ENCODE results near the gene FCRL5.

Gene FCRL5

DNA sequence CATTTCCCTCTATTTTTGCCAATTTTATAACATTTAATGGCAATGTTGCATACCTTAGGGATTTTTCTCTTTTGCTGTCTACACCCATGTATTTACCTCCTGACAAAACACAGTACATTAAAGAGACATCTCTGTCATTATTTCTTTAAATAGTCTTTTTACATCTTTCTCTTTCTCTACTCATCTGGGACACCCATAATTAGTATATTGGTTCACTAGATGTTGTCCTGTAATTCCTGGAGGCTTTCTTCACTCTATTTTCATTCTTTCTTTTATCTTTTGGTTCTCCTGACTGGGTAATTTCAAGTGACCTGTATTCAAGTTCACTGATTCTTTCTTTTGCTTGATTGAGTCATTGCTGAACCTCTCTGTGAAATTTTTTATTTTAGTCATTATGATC lies 74.3 kb downstream of the FCRL5 start:
- no peak overlapping the region for H3K27ac ChIP-seq (replicated peaks)

DNA sequence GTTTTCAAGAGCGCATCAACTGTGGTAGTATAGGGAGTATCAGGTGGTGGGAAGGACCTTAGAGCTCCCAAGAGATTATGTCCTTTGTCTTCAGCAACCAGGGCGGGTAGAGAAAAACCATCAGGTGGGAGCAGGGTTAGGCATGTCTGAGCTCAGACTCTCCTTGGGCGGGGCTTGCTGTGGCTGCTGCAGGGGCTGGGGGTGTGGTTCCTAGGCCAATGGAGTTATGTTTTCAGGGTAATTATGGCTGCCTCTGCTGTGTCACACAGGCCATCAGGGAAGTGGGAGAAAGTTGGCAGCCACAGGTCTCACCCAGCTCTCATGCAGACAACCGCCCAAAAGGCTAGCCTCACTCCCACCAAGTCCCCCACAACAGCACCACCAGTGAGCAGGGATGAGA lies 74.9 kb downstream of the FCRL5 start:
- no peaks in the 10 kb centered on the region for H3K27me3 ChIP-seq (ENCODE audit: insufficient read depth, poor library complexity, severe bottlenecking)
- no peak for DNase-seq (ENCODE audit: low read depth in 1 of 2, low spot score in 1 of 2)
- TF ChIP-seq, protein P1, sequence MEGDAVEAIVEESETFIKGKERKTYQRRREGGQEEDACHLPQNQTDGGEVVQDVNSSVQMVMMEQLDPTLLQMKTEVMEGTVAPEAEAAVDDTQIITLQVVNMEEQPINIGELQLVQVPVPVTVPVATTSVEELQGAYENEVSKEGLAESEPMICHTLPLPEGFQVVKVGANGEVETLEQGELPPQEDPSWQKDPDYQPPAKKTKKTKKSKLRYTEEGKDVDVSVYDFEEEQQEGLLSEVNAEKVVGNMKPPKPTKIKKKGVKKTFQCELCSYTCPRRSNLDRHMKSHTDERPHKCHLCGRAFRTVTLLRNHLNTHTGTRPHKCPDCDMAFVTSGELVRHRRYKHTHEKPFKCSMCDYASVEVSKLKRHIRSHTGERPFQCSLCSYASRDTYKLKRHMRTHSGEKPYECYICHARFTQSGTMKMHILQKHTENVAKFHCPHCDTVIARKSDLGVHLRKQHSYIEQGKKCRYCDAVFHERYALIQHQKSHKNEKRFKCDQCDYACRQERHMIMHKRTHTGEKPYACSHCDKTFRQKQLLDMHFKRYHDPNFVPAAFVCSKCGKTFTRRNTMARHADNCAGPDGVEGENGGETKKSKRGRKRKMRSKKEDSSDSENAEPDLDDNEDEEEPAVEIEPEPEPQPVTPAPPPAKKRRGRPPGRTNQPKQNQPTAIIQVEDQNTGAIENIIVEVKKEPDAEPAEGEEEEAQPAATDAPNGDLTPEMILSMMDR (IDR thresholded peaks at IDR 0.05; ENCODE audit: insufficient read depth, low read length) = no peak
- TF ChIP-seq SPI1 (IDR thresholded peaks at IDR 0.05; ENCODE audit: borderline replicate concordance, low read depth) = no peak
- TF ChIP-seq POLR2AphosphoS5 (IDR thresholded peaks at IDR 0.05; ENCODE audit: low read depth) = no peak
- no peak for TF ChIP-seq GABPA (IDR thresholded peaks at IDR 0.05; ENCODE audit: low read depth)
- TF ChIP-seq, protein P2, sequence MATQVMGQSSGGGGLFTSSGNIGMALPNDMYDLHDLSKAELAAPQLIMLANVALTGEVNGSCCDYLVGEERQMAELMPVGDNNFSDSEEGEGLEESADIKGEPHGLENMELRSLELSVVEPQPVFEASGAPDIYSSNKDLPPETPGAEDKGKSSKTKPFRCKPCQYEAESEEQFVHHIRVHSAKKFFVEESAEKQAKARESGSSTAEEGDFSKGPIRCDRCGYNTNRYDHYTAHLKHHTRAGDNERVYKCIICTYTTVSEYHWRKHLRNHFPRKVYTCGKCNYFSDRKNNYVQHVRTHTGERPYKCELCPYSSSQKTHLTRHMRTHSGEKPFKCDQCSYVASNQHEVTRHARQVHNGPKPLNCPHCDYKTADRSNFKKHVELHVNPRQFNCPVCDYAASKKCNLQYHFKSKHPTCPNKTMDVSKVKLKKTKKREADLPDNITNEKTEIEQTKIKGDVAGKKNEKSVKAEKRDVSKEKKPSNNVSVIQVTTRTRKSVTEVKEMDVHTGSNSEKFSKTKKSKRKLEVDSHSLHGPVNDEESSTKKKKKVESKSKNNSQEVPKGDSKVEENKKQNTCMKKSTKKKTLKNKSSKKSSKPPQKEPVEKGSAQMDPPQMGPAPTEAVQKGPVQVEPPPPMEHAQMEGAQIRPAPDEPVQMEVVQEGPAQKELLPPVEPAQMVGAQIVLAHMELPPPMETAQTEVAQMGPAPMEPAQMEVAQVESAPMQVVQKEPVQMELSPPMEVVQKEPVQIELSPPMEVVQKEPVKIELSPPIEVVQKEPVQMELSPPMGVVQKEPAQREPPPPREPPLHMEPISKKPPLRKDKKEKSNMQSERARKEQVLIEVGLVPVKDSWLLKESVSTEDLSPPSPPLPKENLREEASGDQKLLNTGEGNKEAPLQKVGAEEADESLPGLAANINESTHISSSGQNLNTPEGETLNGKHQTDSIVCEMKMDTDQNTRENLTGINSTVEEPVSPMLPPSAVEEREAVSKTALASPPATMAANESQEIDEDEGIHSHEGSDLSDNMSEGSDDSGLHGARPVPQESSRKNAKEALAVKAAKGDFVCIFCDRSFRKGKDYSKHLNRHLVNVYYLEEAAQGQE (IDR thresholded peaks at IDR 0.05; ENCODE audit: insufficient replicate concordance, low read depth) = no peak
- H3K27ac ChIP-seq (replicated peaks) = no peak overlapping the region
- no peak overlapping the region for H3K4me3 ChIP-seq (replicated peaks; ENCODE audit: insufficient read depth, low read length)

More for the DNA sequence above, 74.3 kb downstream of the FCRL5 start:
- TF ChIP-seq SPI1 (IDR thresholded peaks at IDR 0.05; ENCODE audit: borderline replicate concordance, low read depth) (no peak), POLR2AphosphoS5 (IDR thresholded peaks at IDR 0.05; ENCODE audit: low read depth) (no peak)
- no peaks in the 10 kb centered on the region for H3K27me3 ChIP-seq (ENCODE audit: insufficient read depth, poor library complexity, severe bottlenecking)
- H3K4me3 ChIP-seq (replicated peaks; ENCODE audit: insufficient read depth, low read length) = no peak overlapping the region
- no peak for DNase-seq (ENCODE audit: low read depth in 1 of 2, low spot score in 1 of 2)

DNA sequence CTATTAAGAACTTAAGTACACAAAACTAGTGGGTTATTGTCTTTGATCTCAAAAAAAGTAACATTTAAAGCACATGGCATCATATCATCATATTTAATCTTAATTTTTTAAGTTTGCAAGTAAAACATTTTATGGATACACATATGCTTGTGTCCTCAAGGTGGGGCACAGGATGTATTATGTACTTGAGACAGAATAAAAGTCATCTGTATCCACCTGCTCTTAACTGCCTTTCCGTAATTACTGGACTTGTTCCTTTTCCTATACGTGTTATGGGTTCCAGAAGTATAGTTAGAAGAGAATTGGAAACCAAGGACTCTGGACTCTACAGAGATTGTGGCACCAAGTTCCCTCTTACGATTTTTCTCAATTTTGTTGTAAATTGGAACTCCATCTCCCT lies 79.4 kb downstream of the FCRL5 start:
- Histone ChIP-seq H3K27ac (replicated peaks) (no peak overlapping the region), H3K27me3 (ENCODE audit: insufficient read depth, poor library complexity, severe bottlenecking) (no peaks in the 10 kb centered on the region), H3K4me3 (replicated peaks; ENCODE audit: insufficient read depth, low read length) (no peak overlapping the region)
- TF ChIP-seq, protein P2 (IDR thresholded peaks at IDR 0.05; ENCODE audit: insufficient replicate concordance, low read depth) = no peak
- no peak for TF ChIP-seq GABPA (IDR thresholded peaks at IDR 0.05; ENCODE audit: low read depth)
- TF ChIP-seq POLR2AphosphoS5 (IDR thresholded peaks at IDR 0.05; ENCODE audit: low read depth) = no peak
- TF ChIP-seq, protein P1 (IDR thresholded peaks at IDR 0.05; ENCODE audit: insufficient read depth, low read length) = no peak
- no peak for TF ChIP-seq SPI1 (IDR thresholded peaks at IDR 0.05; ENCODE audit: borderline replicate concordance, low read depth)
- no peak for DNase-seq (ENCODE audit: low read depth in 1 of 2, low spot score in 1 of 2)

DNA sequence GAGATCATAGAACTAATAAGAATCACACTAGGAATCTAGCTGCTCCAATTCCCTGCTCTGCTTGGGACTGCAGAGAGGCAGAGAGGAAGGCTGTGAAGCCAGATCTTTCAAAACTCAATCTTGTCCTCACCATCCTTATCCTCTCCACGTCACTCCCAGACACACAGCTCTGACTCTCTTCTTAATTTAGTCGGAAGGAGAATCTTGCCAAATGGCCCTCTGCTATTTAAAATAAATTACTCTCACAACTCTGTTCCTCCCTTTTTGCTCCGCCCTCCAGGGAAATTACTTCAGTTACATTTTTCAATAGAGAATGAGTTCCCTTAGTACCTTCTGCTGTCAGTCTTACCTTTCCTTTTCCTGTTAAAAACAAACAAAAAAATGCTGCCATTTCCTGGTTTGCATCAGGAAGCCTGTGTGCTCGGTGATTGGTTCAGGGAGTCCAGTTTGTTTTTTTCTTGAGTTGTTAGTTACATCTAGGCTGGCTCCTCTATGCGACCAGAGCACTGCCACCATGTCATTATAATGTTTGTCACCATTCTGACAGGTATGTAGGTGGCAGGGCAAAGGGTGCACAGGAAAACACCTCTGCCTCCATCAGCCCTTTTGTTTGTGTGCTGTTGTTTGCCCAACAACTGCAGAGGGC lies 80.1 kb downstream of the FCRL5 start:
- no peak for DNase-seq (ENCODE audit: low read depth in 1 of 2, low spot score in 1 of 2)
- TF ChIP-seq POLR2AphosphoS5 (IDR thresholded peaks at IDR 0.05; ENCODE audit: low read depth) = no peak
- TF ChIP-seq, protein P1 (IDR thresholded peaks at IDR 0.05; ENCODE audit: insufficient read depth, low read length) = no peak
- TF ChIP-seq, protein P2 (IDR thresholded peaks at IDR 0.05; ENCODE audit: insufficient replicate concordance, low read depth) = no peak
- TF ChIP-seq GABPA (IDR thresholded peaks at IDR 0.05; ENCODE audit: low read depth) = no peak
- TF ChIP-seq SPI1 (IDR thresholded peaks at IDR 0.05; ENCODE audit: borderline replicate concordance, low read depth) = no peak
- Histone ChIP-seq H3K27me3 (ENCODE audit: insufficient read depth, poor library complexity, severe bottlenecking) (no peaks in the 10 kb centered on the region), H3K27ac (replicated peaks) (no peak overlapping the region), H3K4me3 (replicated peaks; ENCODE audit: insufficient read depth, low read length) (no peak overlapping the region)

Measured in HL-60 (cell line).